GM18868 (cell line): ENCODE results near the gene ABHD14A.

Experiments used
- ATAC-seq: cut with Tn5 transposase; IDR thresholded peaks from one replicate; pipeline ENCODE4 v1.9.1; 2021; ENCODE audit warnings: mild to moderate bottlenecking, moderate library complexity; ENCODE audit not compliant: unreplicated experiment

Gene ABHD14A

GRCh38 chr3:51940648-51941462 is 34.0 kb upstream of the ABHD14A start:
- ATAC-seq = no peak

DNA sequence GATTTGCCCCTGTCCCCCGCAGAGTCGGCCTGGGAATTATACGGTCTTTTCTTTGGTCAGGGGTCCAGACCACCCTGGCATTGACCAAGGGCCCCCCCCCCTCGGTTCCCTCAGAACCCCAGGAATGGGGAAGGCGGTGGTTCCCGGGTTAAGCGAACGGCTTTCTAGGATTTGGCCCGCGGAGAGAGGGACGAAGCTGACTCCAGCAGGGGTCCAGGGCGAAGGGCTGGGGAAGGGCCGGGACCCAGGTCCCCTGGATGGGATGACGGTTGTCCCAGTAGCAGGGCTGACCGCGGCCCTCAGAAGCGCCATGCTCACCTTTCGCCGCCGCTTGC is 33.4 kb upstream of the ABHD14A start:
- no peak for ATAC-seq

DNA sequence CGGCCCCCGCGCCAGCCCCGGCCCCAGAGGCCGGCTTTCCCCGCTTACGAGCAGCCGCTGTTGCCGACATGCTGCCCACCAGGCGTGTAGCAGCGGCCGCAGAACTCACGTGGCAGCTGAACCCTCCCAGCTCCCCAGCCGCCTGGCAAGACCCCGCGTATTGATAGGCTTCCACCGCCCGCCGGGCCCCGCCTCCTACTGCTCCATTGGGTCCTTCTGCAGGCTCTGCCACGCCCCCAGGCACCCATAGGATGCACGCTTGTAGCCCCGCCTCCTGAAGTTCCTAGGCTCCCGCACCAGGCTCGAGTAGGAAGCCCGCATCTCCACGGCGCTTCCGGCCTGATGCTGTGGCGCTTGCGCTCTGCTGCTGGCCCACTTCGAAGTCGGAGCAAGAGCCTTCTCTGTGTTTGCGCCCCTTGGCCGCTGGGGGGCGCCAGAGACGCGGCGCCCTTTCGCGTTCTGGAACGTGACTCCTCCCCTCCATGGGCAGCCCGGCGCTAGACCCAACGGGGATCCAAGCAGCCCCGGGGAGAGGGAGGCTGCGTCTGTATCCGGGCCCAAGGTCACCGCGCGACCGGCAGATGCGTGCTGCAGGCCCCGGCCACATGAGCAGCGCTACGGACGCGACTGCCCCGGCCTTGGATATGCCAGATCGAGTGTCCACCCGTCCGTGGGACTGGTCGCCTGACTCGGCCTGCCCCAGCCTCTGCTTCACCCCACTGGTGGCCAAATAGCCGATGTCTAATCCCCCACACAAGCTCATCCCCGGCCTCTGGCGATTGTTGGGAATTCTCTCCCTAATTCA is 32.9 kb upstream of the ABHD14A start, which contains the start of the genes PARP3 and RRP9:
PARP3 (plus strand) TSS at position 566 of the 805 bp plus-strand sequence. CDS start 993 bp downstream, outside the sequence.
RRP9 (minus strand) TSS at position 107 of the 805 bp plus-strand sequence; CDS start at position 70, 37 bp downstream.
- ATAC-seq = peak; percentile 93

- ATAC-seq = peak; percentile 36
These were observed 32.0 kb upstream of the ABHD14A start for GRCh38 chr3:51942603-51943450.

GRCh38 chr3:51943451-51944391 is 31.1 kb upstream of the ABHD14A start:
- ATAC-seq = no peak

DNA sequence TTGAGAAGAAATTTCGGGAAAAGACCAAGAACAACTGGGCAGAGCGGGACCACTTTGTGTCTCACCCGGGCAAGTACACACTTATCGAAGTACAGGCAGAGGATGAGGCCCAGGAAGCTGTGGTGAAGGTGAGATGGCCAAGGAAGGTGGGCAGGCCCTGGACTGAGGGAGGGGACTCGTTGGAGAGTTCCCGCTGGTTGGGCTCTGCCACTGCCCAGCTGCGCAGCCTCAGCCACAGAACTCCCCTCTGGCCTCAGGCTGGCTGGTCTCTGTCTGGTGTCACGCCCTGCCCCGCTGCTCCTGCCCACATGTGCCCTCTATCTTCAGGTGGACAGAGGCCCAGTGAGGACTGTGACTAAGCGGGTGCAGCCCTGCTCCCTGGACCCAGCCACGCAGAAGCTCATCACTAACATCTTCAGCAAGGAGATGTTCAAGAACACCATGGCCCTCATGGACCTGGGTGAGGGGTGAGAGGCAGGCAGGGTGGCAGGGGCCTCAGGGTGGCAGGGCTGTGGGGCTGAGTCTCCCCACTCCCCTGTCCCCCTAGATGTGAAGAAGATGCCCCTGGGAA is 30.3 kb upstream of the ABHD14A start:
- ATAC-seq = no peak

GRCh38 chr3:51945031-51945840 is 29.6 kb upstream of the ABHD14A start:
- ATAC-seq = no peak

DNA sequence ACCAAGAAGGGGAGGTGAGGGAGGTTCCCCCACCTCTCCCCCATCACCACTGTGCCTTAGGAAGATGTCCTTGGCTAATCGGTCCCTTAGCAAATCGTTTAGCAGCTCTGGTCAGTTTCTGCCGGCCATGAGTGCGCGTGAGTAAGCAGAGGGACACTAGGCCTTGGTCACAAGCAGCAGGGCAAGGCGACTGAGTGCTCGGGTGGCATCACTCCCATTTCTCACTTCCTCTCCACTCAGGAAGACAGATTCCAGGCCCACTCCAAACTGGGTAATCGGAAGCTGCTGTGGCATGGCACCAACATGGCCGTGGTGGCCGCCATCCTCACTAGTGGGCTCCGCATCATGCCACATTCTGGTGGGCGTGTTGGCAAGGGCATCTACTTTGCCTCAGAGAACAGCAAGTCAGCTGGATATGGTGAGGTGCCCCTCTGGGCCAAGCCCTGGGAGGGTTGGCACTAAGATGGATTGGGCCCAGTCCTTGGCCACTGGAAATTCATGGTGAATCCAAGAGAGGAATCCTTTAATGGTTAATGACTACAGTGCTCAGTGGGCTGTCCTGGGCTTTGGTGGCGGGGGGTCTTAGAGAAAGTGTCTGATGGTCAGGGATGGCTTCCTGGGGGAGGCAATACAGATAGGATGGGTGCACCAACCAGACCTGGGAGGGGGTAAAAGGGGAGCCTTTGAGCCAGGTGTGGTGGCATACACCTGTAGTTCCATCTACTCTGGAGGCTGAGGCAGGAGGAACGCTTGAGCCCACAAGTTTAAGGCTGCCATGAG is 28.7 kb upstream of the ABHD14A start:
- no peak for ATAC-seq

DNA sequence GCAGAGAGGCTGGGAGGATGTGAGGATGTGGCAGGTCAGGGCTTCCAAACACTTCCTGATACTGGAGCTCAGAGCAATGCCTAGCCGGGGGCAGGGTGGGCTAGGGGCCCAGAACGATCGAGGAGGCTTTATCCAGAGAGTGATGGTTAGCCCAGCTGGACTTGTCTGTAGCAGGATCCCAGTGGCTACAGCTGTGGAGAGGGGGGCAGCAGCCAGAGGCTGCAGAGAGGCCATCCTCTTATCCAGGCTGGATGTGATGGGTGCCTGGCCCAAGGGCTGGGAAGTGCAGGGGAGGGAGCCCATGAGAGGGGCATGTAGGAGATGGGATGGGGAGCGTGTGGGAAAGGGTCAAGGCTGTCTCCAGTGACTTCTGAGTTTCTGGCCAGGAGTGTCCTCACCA is 28.1 kb upstream of the ABHD14A start:
- no peak for ATAC-seq

GRCh38 chr3:51947215-51947900 is 27.5 kb upstream of the ABHD14A start:
- ATAC-seq = no peak

- ATAC-seq = no peak
These were observed 26.8 kb upstream of the ABHD14A start for GRCh38 chr3:51948016-51948580.

- ATAC-seq = no peak
These were observed 25.7 kb upstream of the ABHD14A start for GRCh38 chr3:51949121-51949520.

DNA sequence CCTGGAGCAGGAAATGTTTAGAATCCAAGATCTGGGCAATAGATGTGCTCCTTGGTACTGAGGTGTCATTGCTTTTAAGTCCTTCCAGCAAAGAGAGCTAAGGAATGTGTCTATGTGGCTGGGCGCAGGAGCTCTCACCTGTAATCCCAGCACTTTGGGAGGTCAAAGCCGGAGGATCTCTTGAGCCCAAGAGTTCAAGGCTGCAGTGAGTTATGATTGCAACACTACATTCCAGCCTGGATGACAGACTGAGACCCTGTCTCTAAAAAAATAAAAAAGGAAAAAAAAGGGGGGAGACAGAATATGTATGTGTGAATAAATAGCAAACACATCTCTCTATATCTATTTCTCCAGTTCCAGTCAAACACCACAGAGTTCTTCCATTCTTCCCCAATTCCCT is 24.0 kb upstream of the ABHD14A start:
- no peak for ATAC-seq

DNA sequence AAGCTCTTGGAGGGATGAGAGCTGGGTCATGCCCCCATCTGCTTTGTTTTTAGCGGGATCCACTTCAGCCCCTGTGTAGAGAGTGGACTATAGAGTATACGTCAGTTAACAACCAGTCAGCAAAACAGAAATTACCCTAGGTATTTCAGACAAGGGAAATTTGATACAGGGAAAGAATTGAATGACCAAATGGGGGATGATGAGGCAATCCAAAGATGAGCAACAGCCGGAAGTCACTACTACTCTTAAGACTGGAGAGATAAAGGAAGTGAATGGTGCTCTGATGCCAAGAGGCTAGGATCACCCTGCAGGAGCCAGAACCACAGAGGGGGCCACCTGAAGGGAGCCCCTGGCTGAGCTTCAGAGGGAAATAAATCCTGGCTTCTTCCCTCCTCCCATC is 21.4 kb upstream of the ABHD14A start:
- ATAC-seq = no peak

DNA sequence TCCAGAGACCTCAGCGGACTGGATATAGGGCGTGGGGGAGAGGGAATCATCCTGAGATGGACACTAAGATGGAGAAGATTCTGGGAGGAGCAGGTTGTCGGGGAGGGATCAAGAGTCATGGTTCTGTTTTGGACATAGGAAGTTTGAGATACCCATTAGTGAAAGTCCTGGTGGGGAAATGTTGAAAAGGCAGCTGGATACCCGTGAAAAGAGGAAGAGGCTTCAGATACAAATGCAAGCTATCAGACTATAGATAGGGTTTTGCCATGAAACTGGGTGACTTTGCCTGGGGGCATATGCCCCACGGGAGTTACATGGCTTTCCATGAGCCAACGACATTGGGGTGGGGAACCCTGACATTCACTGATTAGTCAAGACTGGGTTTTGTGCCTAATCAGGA is 20.8 kb upstream of the ABHD14A start:
- no peak for ATAC-seq

GRCh38 chr3:51954713-51955112 is 20.2 kb upstream of the ABHD14A start:
- ATAC-seq = no peak
